ENCODE data around the gene VEZT. TPM values are rescaled to one million over a fixed set of nuclear protein-coding genes. Genes with fewer than 3 reads are reported as not detected.
A peak's percentile ranks its signal among the peaks of the same experiment; 100 is the strongest.

VEZT gene
- total and polyA plus RNA-seq, 4 donors, result 13.7 to 47.4 (median 22.0) TPM

DNA sequence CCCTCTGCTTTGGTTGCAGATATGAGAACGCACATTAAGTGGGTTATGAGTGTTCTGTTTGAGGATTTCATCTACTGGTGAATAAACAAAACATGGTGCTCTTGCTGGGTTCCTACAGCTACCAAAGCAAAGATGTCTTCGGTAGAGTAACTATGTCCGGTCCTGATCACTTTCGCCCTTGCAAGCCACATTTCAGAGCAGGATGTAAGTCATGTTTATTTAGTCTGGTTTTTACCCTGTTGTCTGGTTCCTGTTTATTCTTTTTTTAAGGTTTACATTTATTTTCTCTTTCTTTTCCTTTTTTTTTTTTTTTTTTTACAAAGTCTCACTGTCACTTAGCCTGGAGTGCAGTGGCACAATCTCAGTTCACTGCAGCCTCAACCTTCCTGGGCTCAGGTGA lies 99.2 kb downstream of the VEZT start (continued):
- no peak for TF ChIP-seq RAD21 (IDR thresholded peaks at IDR 0.05)

DNA sequence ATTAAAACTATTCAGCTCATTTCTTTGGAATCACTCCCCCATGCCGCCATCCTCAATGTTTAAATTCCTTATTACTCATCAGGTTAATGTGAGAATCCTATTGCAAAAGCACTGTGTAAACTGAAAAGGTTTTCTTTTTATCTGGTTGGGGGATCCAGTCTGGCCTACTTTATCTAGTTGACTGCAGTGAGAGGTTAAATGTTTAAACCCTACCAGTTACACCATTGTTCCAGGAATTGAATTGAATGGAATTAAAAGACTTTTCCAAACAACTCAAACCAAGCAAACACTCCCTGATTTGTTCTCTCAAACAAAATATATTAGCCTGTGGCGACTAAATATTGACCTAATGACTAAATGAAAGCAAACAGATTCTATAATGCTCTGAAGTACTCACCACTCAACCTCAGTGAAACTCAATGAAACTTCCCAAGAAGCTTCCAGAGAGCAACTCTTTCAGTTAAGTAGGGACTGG lies 100.5 kb downstream of the VEZT start:
- no peaks in the 10 kb centered on the region for H3K27me3 ChIP-seq (ENCODE audit: control insufficient read depth in 4 of 4, insufficient read depth in 4 of 4, low read length in 3 of 4)
- no peak for DNase-seq (ENCODE audit: low spot score)
- no peaks in the 10 kb centered on the region for H3K36me3 ChIP-seq (ENCODE audit: control insufficient read depth in 4 of 4, insufficient read depth in 3 of 4, low read depth in 1 of 4, low read length in 3 of 4)
- H3K4me3 ChIP-seq (ENCODE audit: low read depth in 1 of 3, low read length in 3 of 3), result no peak overlapping the region
- 33% methylated on average over 2 of the region's 2 CpGs for WGBS
- H3K4me1 ChIP-seq (ENCODE audit: control insufficient read depth in 4 of 4, insufficient read depth in 4 of 4, low read length in 3 of 4), result peaks cover 3 to 21% (median 9%) of the 10 kb centered on the region in 4 donors
- H3K9me3 ChIP-seq (ENCODE audit: control insufficient read depth in 4 of 4, low read length in 3 of 4), result no peaks in the 10 kb centered on the region
- H3K9ac ChIP-seq (ENCODE audit: low read depth in 1 of 2, low read length in 2 of 2), result no peak overlapping the region
- peak overlapping the region; percentile 65 to 68 for H3K27ac ChIP-seq (ENCODE audit: low read depth in 1 of 2, low read length in 2 of 2)
- TF ChIP-seq TAF1 (conservative IDR thresholded peaks at IDR 0.05) (no peak), RAD21 (IDR thresholded peaks at IDR 0.05) (peak; percentile 23 to 28), EGR1 (IDR thresholded peaks at IDR 0.05; ENCODE audit: low read depth in 2 of 2) (peak in 1 of 2 donors; percentile 66), YY1 (IDR thresholded peaks at IDR 0.05) (peak; percentile 89), GABPA (IDR thresholded peaks at IDR 0.05 in 1 of 2, conservative IDR thresholded peaks at IDR 0.05 in 1 of 2) (peak in 1 of 2 donors; percentile 12), SP1 (IDR thresholded peaks at IDR 0.05) (peak; percentile 80), FOXA2 (IDR thresholded peaks at IDR 0.05) (peak; percentile 17), FOXA1 (IDR thresholded peaks at IDR 0.05) (peak; percentile 59), NR2F2 (IDR thresholded peaks at IDR 0.05) (peak; percentile 56), JUND (IDR thresholded peaks at IDR 0.05) (peak; percentile 63 to 92), HNF4G (IDR thresholded peaks at IDR 0.05) (no peak), RXRA (IDR thresholded peaks at IDR 0.05) (peak; percentile 66 to 85), HNF4A (conservative IDR thresholded peaks at IDR 0.05) (peak; percentile 64 to 73)
- TF ChIP-seq, protein P1, sequence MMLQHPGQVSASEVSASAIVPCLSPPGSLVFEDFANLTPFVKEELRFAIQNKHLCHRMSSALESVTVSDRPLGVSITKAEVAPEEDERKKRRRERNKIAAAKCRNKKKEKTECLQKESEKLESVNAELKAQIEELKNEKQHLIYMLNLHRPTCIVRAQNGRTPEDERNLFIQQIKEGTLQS (IDR thresholded peaks at IDR 0.05), result peak; percentile 53
- TF ChIP-seq, protein P2, sequence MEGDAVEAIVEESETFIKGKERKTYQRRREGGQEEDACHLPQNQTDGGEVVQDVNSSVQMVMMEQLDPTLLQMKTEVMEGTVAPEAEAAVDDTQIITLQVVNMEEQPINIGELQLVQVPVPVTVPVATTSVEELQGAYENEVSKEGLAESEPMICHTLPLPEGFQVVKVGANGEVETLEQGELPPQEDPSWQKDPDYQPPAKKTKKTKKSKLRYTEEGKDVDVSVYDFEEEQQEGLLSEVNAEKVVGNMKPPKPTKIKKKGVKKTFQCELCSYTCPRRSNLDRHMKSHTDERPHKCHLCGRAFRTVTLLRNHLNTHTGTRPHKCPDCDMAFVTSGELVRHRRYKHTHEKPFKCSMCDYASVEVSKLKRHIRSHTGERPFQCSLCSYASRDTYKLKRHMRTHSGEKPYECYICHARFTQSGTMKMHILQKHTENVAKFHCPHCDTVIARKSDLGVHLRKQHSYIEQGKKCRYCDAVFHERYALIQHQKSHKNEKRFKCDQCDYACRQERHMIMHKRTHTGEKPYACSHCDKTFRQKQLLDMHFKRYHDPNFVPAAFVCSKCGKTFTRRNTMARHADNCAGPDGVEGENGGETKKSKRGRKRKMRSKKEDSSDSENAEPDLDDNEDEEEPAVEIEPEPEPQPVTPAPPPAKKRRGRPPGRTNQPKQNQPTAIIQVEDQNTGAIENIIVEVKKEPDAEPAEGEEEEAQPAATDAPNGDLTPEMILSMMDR (IDR thresholded peaks at IDR 0.05; ENCODE audit: low read depth, low read length, missing input control), result no peak
- TF ChIP-seq, protein P3, sequence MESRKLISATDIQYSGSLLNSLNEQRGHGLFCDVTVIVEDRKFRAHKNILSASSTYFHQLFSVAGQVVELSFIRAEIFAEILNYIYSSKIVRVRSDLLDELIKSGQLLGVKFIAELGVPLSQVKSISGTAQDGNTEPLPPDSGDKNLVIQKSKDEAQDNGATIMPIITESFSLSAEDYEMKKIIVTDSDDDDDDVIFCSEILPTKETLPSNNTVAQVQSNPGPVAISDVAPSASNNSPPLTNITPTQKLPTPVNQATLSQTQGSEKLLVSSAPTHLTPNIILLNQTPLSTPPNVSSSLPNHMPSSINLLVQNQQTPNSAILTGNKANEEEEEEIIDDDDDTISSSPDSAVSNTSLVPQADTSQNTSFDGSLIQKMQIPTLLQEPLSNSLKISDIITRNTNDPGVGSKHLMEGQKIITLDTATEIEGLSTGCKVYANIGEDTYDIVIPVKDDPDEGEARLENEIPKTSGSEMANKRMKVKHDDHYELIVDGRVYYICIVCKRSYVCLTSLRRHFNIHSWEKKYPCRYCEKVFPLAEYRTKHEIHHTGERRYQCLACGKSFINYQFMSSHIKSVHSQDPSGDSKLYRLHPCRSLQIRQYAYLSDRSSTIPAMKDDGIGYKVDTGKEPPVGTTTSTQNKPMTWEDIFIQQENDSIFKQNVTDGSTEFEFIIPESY (IDR thresholded peaks at IDR 0.05), result peak; percentile 79
- TF ChIP-seq, protein P4, sequence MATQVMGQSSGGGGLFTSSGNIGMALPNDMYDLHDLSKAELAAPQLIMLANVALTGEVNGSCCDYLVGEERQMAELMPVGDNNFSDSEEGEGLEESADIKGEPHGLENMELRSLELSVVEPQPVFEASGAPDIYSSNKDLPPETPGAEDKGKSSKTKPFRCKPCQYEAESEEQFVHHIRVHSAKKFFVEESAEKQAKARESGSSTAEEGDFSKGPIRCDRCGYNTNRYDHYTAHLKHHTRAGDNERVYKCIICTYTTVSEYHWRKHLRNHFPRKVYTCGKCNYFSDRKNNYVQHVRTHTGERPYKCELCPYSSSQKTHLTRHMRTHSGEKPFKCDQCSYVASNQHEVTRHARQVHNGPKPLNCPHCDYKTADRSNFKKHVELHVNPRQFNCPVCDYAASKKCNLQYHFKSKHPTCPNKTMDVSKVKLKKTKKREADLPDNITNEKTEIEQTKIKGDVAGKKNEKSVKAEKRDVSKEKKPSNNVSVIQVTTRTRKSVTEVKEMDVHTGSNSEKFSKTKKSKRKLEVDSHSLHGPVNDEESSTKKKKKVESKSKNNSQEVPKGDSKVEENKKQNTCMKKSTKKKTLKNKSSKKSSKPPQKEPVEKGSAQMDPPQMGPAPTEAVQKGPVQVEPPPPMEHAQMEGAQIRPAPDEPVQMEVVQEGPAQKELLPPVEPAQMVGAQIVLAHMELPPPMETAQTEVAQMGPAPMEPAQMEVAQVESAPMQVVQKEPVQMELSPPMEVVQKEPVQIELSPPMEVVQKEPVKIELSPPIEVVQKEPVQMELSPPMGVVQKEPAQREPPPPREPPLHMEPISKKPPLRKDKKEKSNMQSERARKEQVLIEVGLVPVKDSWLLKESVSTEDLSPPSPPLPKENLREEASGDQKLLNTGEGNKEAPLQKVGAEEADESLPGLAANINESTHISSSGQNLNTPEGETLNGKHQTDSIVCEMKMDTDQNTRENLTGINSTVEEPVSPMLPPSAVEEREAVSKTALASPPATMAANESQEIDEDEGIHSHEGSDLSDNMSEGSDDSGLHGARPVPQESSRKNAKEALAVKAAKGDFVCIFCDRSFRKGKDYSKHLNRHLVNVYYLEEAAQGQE (IDR thresholded peaks at IDR 0.05), result no peak
- TF ChIP-seq, protein P5, sequence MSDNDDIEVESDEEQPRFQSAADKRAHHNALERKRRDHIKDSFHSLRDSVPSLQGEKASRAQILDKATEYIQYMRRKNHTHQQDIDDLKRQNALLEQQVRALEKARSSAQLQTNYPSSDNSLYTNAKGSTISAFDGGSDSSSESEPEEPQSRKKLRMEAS (IDR thresholded peaks at IDR 0.05), result peak; percentile 27

All from liver (tissue), 9 donors.